Glutamatergic neuron (in vitro differentiated cells): ENCODE results near the gene SIPA1L3. TPM values are rescaled to one million over a fixed set of nuclear protein-coding genes. Genes with fewer than 3 reads are reported as not detected.

Experiments
- DNase-seq: peaks from one replicate; pipeline ENCODE4 v3.0.0; 2022
- H3K27ac Mint-ChIP-seq: one replicate; pipeline ENCODE4 v1.8.0; 2020; ENCODE audit warnings: mild to moderate bottlenecking, mixed read lengths, inconsistent platforms; ENCODE audit not compliant: unreplicated experiment
- H3K27me3 Mint-ChIP-seq: one replicate; pipeline ENCODE4 v1.8.0; 2020; ENCODE audit warnings: mild to moderate bottlenecking, moderate library complexity, mixed read lengths, inconsistent platforms; ENCODE audit not compliant: unreplicated experiment
- H3K36me3 Mint-ChIP-seq: one replicate; pipeline ENCODE4 v1.8.0; 2020; ENCODE audit warnings: mild to moderate bottlenecking, mixed read lengths, inconsistent platforms; ENCODE audit not compliant: unreplicated experiment
- H3K4me1 Mint-ChIP-seq: one replicate; pipeline ENCODE4 v1.8.0; 2020; ENCODE audit warnings: mild to moderate bottlenecking, low read depth, mixed read lengths, inconsistent platforms; ENCODE audit not compliant: unreplicated experiment
- H3K4me3 Mint-ChIP-seq: one replicate; pipeline ENCODE4 v1.8.0; 2020; ENCODE audit warnings: mild to moderate bottlenecking, mixed read lengths, inconsistent platforms; ENCODE audit not compliant: unreplicated experiment
- H3K9me3 Mint-ChIP-seq: one replicate; pipeline ENCODE4 v1.8.0; 2020; ENCODE audit warnings: mild to moderate bottlenecking, moderate library complexity, mixed read lengths, inconsistent platforms; ENCODE audit not compliant: unreplicated experiment
- CTCF ChIP-seq: fragments of 200-600 bp; sonication (generic); IDR thresholded peaks from one replicate; pipeline ENCODE4 v1.5.0; 2021; ENCODE audit not compliant: partially characterized antibody, unreplicated experiment
- total RNA-seq: library from RNA; stranded (reverse); fragmentation: NEBNext Ultra II Directional; extraction: Animal tissue kit (Norgen Biotek cat#: 25700); gene quantifications from one replicate; pipeline ENCODE4 v1.2.1, GENCODE V29; 2021; ENCODE audit not compliant: unreplicated experiment

Gene SIPA1L3
- total RNA-seq, 1 donor from 2014 or later, result 97.7 TPM

GRCh38 chr19:37998801-37999308, 91.8 kb downstream of the SIPA1L3 start:
- Mint-ChIP-seq H3K9me3 (peaks cover 20% of the 10 kb centered on the region), H3K27me3 (peaks cover 7% of the 10 kb centered on the region), H3K4me1 (peaks cover 16% of the 10 kb centered on the region), H3K4me3 (peak overlapping the region; percentile 60), H3K36me3 (peaks cover 4% of the 10 kb centered on the region), H3K27ac (peak overlapping the region; percentile 93)
- no peak for DNase-seq
- no peak for TF ChIP-seq CTCF

GRCh38 chr19:37999309-38000213, 92.6 kb downstream of the SIPA1L3 start:
- Mint-ChIP-seq H3K27ac (peak overlapping the region; percentile 93), H3K9me3 (peaks cover 17% of the 10 kb centered on the region), H3K4me3 (peak overlapping the region; percentile 60), H3K4me1 (peaks cover 16% of the 10 kb centered on the region), H3K27me3 (peaks cover 7% of the 10 kb centered on the region), H3K36me3 (no peaks in the 10 kb centered on the region)
- TF ChIP-seq CTCF, result no peak
- DNase-seq, result peak; percentile 56

- Mint-ChIP-seq H3K4me3 (no peak overlapping the region), H3K4me1 (peaks cover 29% of the 10 kb centered on the region), H3K27me3 (peaks cover 14% of the 10 kb centered on the region), H3K36me3 (no peaks in the 10 kb centered on the region), H3K9me3 (peaks cover 17% of the 10 kb centered on the region), H3K27ac (no peak overlapping the region)
- TF ChIP-seq CTCF, result no peak
- no peak for DNase-seq
Observed at GRCh38 chr19:38001158-38001781, 94.3 kb downstream of the SIPA1L3 start.

- H3K36me3 Mint-ChIP-seq, result no peaks in the 10 kb centered on the region
- H3K27me3 Mint-ChIP-seq, result peaks cover 16% of the 10 kb centered on the region
- H3K9me3 Mint-ChIP-seq, result peaks cover 16% of the 10 kb centered on the region
- H3K4me1 Mint-ChIP-seq, result peaks cover 42% of the 10 kb centered on the region
- no peak overlapping the region for H3K4me3 Mint-ChIP-seq
- DNase-seq, result peak; percentile 76
- no peak overlapping the region for H3K27ac Mint-ChIP-seq
- TF ChIP-seq CTCF, result no peak
Observed at GRCh38 chr19:38003438-38004185, 96.6 kb downstream of the SIPA1L3 start.
